ENCODE measurements around the gene DNAH10. TPM values are rescaled to one million over a fixed set of nuclear protein-coding genes. Genes with fewer than 3 reads are reported as not detected.

Gene DNAH10
- total RNA-seq, 1 experiment from 2014 or later = not detected

DNA sequence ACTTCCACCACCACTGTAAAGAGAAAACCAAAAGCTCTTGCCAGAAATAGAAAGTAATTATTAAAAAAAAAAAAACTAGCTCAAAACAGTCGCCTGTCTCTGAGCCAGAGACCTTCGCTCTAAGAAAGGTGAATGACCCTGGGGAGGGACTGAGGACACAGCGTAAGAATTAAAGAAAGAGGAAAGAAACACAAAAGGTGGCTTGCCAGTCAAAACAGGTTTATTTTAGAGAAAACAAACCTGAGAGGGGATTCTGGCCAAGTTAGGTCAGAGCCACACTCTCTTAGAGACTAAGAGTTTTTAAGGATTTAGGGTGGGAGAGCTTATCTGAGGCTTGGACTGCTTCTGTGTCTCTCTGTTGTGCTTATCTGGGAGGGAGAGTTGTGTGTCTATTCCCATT is 66.0 kb downstream of the DNAH10 start:
- Histone ChIP-seq H3K27me3 (ENCODE audit: insufficient read depth, low read depth) (peaks cover 74% of the 10 kb centered on the region), H3K4me3 (no peak overlapping the region), H3K4me2 (no peak overlapping the region), H3K27ac (no peak overlapping the region), H3K9me2 (ENCODE audit: insufficient read depth) (no peaks in the 10 kb centered on the region), H3K4me1 (replicated peaks; ENCODE audit: insufficient read depth) (no peaks in the 10 kb centered on the region), H3F3A (ENCODE audit: insufficient read depth, low read depth) (no peaks in the 10 kb centered on the region), H4K20me1 (ENCODE audit: insufficient read depth) (no peaks in the 10 kb centered on the region), H3K79me2 (ENCODE audit: low read depth) (no peaks in the 10 kb centered on the region), H3K9me3 (ENCODE audit: insufficient read depth, low read depth) (no peaks in the 10 kb centered on the region), H3K36me3 (ENCODE audit: low read depth) (no peaks in the 10 kb centered on the region), H2AFZ (no peak overlapping the region)
- TF ChIP-seq, protein P1, sequence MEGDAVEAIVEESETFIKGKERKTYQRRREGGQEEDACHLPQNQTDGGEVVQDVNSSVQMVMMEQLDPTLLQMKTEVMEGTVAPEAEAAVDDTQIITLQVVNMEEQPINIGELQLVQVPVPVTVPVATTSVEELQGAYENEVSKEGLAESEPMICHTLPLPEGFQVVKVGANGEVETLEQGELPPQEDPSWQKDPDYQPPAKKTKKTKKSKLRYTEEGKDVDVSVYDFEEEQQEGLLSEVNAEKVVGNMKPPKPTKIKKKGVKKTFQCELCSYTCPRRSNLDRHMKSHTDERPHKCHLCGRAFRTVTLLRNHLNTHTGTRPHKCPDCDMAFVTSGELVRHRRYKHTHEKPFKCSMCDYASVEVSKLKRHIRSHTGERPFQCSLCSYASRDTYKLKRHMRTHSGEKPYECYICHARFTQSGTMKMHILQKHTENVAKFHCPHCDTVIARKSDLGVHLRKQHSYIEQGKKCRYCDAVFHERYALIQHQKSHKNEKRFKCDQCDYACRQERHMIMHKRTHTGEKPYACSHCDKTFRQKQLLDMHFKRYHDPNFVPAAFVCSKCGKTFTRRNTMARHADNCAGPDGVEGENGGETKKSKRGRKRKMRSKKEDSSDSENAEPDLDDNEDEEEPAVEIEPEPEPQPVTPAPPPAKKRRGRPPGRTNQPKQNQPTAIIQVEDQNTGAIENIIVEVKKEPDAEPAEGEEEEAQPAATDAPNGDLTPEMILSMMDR (conservative IDR thresholded peaks at IDR 0.05) = no peak
- TF ChIP-seq EZH2 (IDR thresholded peaks at IDR 0.05; ENCODE audit: low read depth) = no peak
- intact Hi-C loops (cut with micrococcal nuclease; ENCODE audit: unreplicated experiment) = no loop called here
- CTCF ChIA-PET = interaction anchor here (0.6 kb wide), 1 partner anchor 28 kb away, joined by 5 read pairs; no protein-coding TSS in a partner anchor
- POLR2A ChIA-PET (ENCODE audit: unreplicated experiment) = no interaction called here
- DNase-seq = no peak
- no TSS peak for BruUV-seq (replicated peaks)

DNA sequence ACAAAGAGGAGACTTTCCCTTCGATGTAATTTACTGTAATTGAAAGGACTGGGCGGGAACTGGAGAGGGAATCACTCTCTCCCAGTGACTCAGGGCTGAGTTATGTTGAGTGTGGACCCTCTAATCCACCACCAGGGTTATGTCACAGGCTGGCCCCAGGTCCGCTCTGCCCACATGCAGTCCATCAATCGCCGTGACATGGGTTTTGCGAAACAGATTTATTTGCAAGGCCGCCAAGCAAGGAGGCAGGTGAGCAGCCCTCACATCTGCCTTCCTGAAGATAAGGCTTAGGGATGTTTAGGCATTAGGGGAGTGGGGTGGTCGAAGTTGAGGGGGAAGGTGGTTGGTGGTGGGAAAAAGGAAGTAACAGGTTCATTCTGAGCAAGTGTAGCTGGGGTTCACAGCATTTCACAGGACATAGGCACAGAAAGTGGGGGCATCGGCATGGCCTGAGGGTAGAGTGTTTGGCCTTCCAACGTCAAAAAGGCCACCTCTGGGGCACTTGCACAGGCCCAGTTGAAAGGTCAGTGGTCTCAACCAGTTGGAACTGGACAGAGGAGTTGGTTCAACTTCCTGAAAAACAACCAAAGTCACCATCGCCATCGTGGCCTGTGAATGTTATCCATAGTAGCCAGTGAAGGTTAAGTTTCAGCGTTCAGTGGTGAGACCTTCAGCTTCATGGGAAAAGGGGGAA is 66.9 kb downstream of the DNAH10 start:
- no peak for TF ChIP-seq EZH2 (IDR thresholded peaks at IDR 0.05; ENCODE audit: low read depth)
- TF ChIP-seq, protein P1 (conservative IDR thresholded peaks at IDR 0.05) = no peak
- no TSS peak for BruUV-seq (replicated peaks)

DNA sequence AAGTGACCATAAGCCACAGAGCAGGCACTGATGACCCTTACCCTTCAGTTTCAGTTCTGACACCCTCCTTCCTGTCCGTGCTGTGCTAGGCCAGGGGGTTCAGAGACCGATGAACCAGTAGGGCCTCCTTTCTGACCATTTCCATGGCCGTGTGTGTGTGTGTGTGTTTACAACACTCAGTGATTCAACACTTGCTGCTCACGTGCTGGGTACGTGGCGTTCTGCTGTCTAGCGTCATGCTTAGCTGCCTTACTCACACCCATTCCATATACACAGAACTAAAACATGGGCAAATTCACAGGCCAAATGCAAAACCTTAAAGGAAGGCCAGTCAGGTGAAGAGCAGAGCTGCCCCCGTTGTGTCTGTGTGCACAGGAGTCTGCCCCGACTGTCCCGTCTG is 67.5 kb downstream of the DNAH10 start:
- Histone ChIP-seq H3K4me2 (no peak overlapping the region), H3K9me2 (ENCODE audit: insufficient read depth) (no peaks in the 10 kb centered on the region), H3K4me3 (no peak overlapping the region), H3K9me3 (ENCODE audit: insufficient read depth, low read depth) (no peaks in the 10 kb centered on the region), H3K79me2 (ENCODE audit: low read depth) (no peaks in the 10 kb centered on the region), H3K4me1 (replicated peaks; ENCODE audit: insufficient read depth) (no peaks in the 10 kb centered on the region), H3F3A (ENCODE audit: insufficient read depth, low read depth) (no peaks in the 10 kb centered on the region), H3K36me3 (ENCODE audit: low read depth) (no peaks in the 10 kb centered on the region), H4K20me1 (ENCODE audit: insufficient read depth) (no peaks in the 10 kb centered on the region), H3K27me3 (ENCODE audit: insufficient read depth, low read depth) (peaks cover 63% of the 10 kb centered on the region), H2AFZ (no peak overlapping the region), H3K27ac (no peak overlapping the region)
- TF ChIP-seq, protein P1 (conservative IDR thresholded peaks at IDR 0.05) = no peak
- no peak for TF ChIP-seq EZH2 (IDR thresholded peaks at IDR 0.05; ENCODE audit: low read depth)
- POLR2A ChIA-PET (ENCODE audit: unreplicated experiment) = no interaction called here
- DNase-seq = no peak
- intact Hi-C loops (cut with micrococcal nuclease; ENCODE audit: unreplicated experiment) = no loop called here
- BruUV-seq (replicated peaks) = no TSS peak
- CTCF ChIA-PET = no interaction called here

More for the DNA sequence above, 66.9 kb downstream of the DNAH10 start:
- ChIA-PET CTCF (no interaction called here), POLR2A (ENCODE audit: unreplicated experiment) (no interaction called here)
- intact Hi-C loops (cut with micrococcal nuclease; ENCODE audit: unreplicated experiment) = no loop called here
- Histone ChIP-seq H3K27ac (no peak overlapping the region), H3K79me2 (ENCODE audit: low read depth) (no peaks in the 10 kb centered on the region), H3K4me3 (no peak overlapping the region), H3F3A (ENCODE audit: insufficient read depth, low read depth) (no peaks in the 10 kb centered on the region), H3K4me2 (no peak overlapping the region), H3K9me3 (ENCODE audit: insufficient read depth, low read depth) (no peaks in the 10 kb centered on the region), H3K27me3 (ENCODE audit: insufficient read depth, low read depth) (peaks cover 68% of the 10 kb centered on the region), H3K36me3 (ENCODE audit: low read depth) (no peaks in the 10 kb centered on the region), H3K9me2 (ENCODE audit: insufficient read depth) (no peaks in the 10 kb centered on the region), H3K4me1 (replicated peaks; ENCODE audit: insufficient read depth) (no peaks in the 10 kb centered on the region), H2AFZ (no peak overlapping the region), H4K20me1 (ENCODE audit: insufficient read depth) (no peaks in the 10 kb centered on the region)
- no peak for DNase-seq
